K562 (cell line): ENCODE data around the gene ODAD4. TPM values are rescaled to one million over a fixed set of nuclear protein-coding genes. Genes with fewer than 3 reads are reported as not detected.

Experiments
- ATAC-seq: fragments of 200-7000 bp; cut with Tn5 transposase; 3 replicates; pipeline ENCODE4 v1.9.1; 2020; ENCODE audit warnings: moderate library complexity
- BruUV-seq: library from RNA; stranded (reverse); fragments of 400-500 nt; replicated peaks from 2 replicates; lab custom pipeline; 2021; lab: Mats Ljungman, UMichigan
- CTCF ChIA-PET: fragments of 300-600 bp; formaldehyde crosslinking; extraction: SDS; loops from one replicate; lab custom pipeline; 2021; ENCODE audit warnings: low intra/inter-chr PET ratio; lab: Yijun Ruan, JAX
- POLR2A ChIA-PET: fragments of 300-600, 350-650 bp; sonication (Branson Sonifier 250); formaldehyde crosslinking; extraction: SDS; loops from one replicate; lab custom pipeline; 2021; ENCODE audit warnings: antibody characterized with exemption, inconsistent platforms; lab: Yijun Ruan, JAX
- DNase-seq, 4 experiments: peaks; one replicate each; pipeline versions ENCODE4 v3.0.0 to v3.0.0-alpha.2; 2011 to 2018; ENCODE audit warnings: low spot score in 3 of 4, mixed read lengths in 3 of 4; ENCODE audit errors: extremely low read depth in 1 of 4
- FAIRE-seq: peaks from 2 replicates; lab custom pipeline; 2011; peaks lifted over from hg19 to GRCh38; lab: Jason Lieb, UNC
- H2AFZ ChIP-seq: 2 replicates; pipeline ENCODE4 v1.6.0; 2011; ENCODE audit warnings: low read depth, low read length, control low read depth, inconsistent platforms
- H3K27ac ChIP-seq: fragments of 200-600 bp; 3 replicates; pipeline ENCODE4 v1.8.0; 2011; ENCODE audit warnings: low read depth, mild to moderate bottlenecking, control low read depth, inconsistent platforms, low read length, moderate library complexity, mixed read lengths; ENCODE audit errors: extremely low read depth
- H3K27me3 ChIP-seq, 2 experiments: fragments of 300-600 bp in 1 of 2; 2 replicates in 1 of 2; 3 replicates in 1 of 2; pipeline versions ENCODE4 v1.6.0 to v1.8.0; 2011; ENCODE audit warnings: inconsistent platforms in 2 of 2, low read length in 2 of 2, mild to moderate bottlenecking in 1 of 2, mixed read lengths in 1 of 2, moderate library complexity in 1 of 2; ENCODE audit not compliant: control insufficient read depth in 2 of 2, insufficient read depth in 2 of 2
- H3K36me3 ChIP-seq: fragments of 300-600 bp; 3 replicates; pipeline ENCODE4 v1.8.0; 2011; ENCODE audit warnings: mild to moderate bottlenecking, low read length, inconsistent platforms; ENCODE audit not compliant: control insufficient read depth, insufficient read depth
- H3K4me1 ChIP-seq, 2 experiments: fragments of 200-600 bp in 1 of 2; replicated peaks in 1 of 2; 2 replicates in 1 of 2; 3 replicates in 1 of 2; pipeline versions ENCODE4 v1.5.1 to v1.8.0; 2011; ENCODE audit warnings: inconsistent platforms in 2 of 2, low read length in 2 of 2, mild to moderate bottlenecking in 1 of 2, mixed read lengths in 1 of 2, moderate library complexity in 1 of 2; ENCODE audit not compliant: control insufficient read depth in 2 of 2, insufficient read depth in 2 of 2
- H3K4me2 ChIP-seq: 2 replicates; pipeline ENCODE4 v1.6.1; 2011; ENCODE audit warnings: low read length, control low read depth, inconsistent platforms, mixed read lengths; ENCODE audit not compliant: insufficient read depth
- H3K4me3 ChIP-seq: fragments of 200-600 bp; sonication (generic), shearing (Covaris generic); 2 replicates; pipeline ENCODE4 v1.5.1; 2016; ENCODE audit warnings: control low read depth, inconsistent platforms
- H3K79me2 ChIP-seq: fragments of 200-600 bp; 3 replicates; pipeline ENCODE4 v1.8.0; 2011; ENCODE audit warnings: low read length, inconsistent platforms; ENCODE audit not compliant: control insufficient read depth, insufficient read depth
- H3K9ac ChIP-seq, 2 experiments: 2 replicates each; pipeline versions ENCODE4 v1.6.0 to v1.6.1; 2011; ENCODE audit warnings: low read depth in 2 of 2, low read length in 2 of 2, control low read depth in 1 of 2, inconsistent platforms in 1 of 2, mild to moderate bottlenecking in 1 of 2, mixed read lengths in 1 of 2; ENCODE audit not compliant: insufficient read depth in 1 of 2
- H3K9me1 ChIP-seq: one replicate; pipeline ENCODE4 v1.6.0; 2011; ENCODE audit warnings: inconsistent platforms, mild to moderate bottlenecking, low read length, moderate library complexity; ENCODE audit not compliant: control insufficient read depth, insufficient read depth
- H3K9me3 ChIP-seq: replicated peaks from 2 replicates; pipeline ENCODE4 v1.5.1; 2011; ENCODE audit warnings: low read depth, low read length, inconsistent platforms; ENCODE audit not compliant: control insufficient read depth, insufficient read depth
- H4K20me1 ChIP-seq: replicated peaks from 2 replicates; pipeline ENCODE4 v1.6.1; 2011; ENCODE audit warnings: low read length, inconsistent platforms, mixed read lengths; ENCODE audit not compliant: control insufficient read depth, insufficient read depth
- PHF8 ChIP-seq: fragments of 200-600 bp; sonication (generic); IDR thresholded peaks from 2 replicates; pipeline ENCODE4 v1.6.1; 2012; ENCODE audit warnings: mixed run types, mild to moderate bottlenecking, inconsistent platforms, low read length, moderate library complexity, borderline replicate concordance
- POLR2AphosphoS5 ChIP-seq: IDR thresholded peaks from 2 replicates; pipeline ENCODE4 v1.6.1; 2011; ENCODE audit warnings: mild to moderate bottlenecking, low read depth, low read length, moderate library complexity; ENCODE audit not compliant: control insufficient read depth, insufficient read depth
- RFX1 ChIP-seq: fragments of 450-650 bp; IDR thresholded peaks from 2 replicates; pipeline ENCODE4 v1.6.1; 2016; ENCODE audit warnings: mild to moderate bottlenecking, moderate library complexity
- STAG1 ChIP-seq: sonication (generic); formaldehyde crosslinking; IDR thresholded peaks from 2 replicates; pipeline ENCODE4 v1.5.0; 2020; ENCODE audit warnings: missing genetic modification reagents, borderline replicate concordance
- TAL1 ChIP-seq: fragments of 450-650 bp; IDR thresholded peaks from 2 replicates; pipeline ENCODE4 v1.6.1; 2016; ENCODE audit warnings: mild to moderate bottlenecking
- TCF7L2 ChIP-seq: fragments of 150-350 bp; IDR thresholded peaks from 2 replicates; pipeline ENCODE4 v1.6.1; 2016; ENCODE audit warnings: low read depth, mild to moderate bottlenecking, low read length, moderate library complexity
- XRCC4 ChIP-seq: IDR thresholded peaks from one replicate; pipeline ENCODE4 v1.6.1; 2011; ENCODE audit not compliant: insufficient read depth, insufficient read length; ENCODE audit errors: extremely low read depth
- WGBS: fragments of 100-300 bp; shearing (Covaris generic); methylation state at CpG from one replicate; pipeline ENCODE4 v1.1.6; 2016; ENCODE audit warnings: low coverage, mixed read lengths; ENCODE audit not compliant: insufficient coverage; ENCODE audit errors: missing lambda C conversion rate; 5-methylcytosine and 5-hydroxymethylcytosine counted together
- in situ Hi-C: fragments of 300-500 bp; cut with MboI; formaldehyde crosslinking; loops from 4 replicates; pipeline ENCODE4 v1.15.0; 2018; ENCODE audit warnings: inconsistent platforms, mixed read lengths
- intact Hi-C: fragments of 100-400 bp; cut with micrococcal nuclease; formaldehyde crosslinking; loops from 2 replicates; pipeline ENCODE4 v1.14.2; 2022
- polyA plus RNA-seq, 8 experiments: library from polyadenylated mRNA; depleted of rRNA in 4 of 8; stranded (reverse) in 5 of 8; unstranded in 3 of 8; fragments of >200 nt; fragmentation: Nextera tagmentation in 2 of 8; fragmentation: Illumina TruSeq in 1 of 8; extraction: Ambion mirVana in 2 of 8; extraction: Trizol in 1 of 8; gene quantifications; 2 replicates each; pipeline versions ENCODE4 v1.2.1 to v1.2.3, GENCODE V29; 2011 to 2014; ENCODE audit warnings: inconsistent platforms in 1 of 8, missing spikeins in 1 of 8
- total RNA-seq, 7 experiments: library from RNA; depleted of rRNA in 6 of 7; stranded (reverse); fragments of >200 nt in 6 of 7; fragmentation: Illumina TruSeq in 2 of 7; extraction: Trizol in 2 of 7; gene quantifications; 2 replicates each; pipeline versions ENCODE4 v1.2.1 to v1.2.3, GENCODE V29; 2011 to 2021; ENCODE audit warnings: low replicate concordance in 1 of 7
- TF ChIP-seq, protein P1 (sequence below): IDR thresholded peaks from 3 replicates; pipeline ENCODE4 v1.6.1; 2011; ENCODE audit warnings: borderline replicate concordance, mild to moderate bottlenecking, moderate library complexity; ENCODE audit not compliant: insufficient read length; ENCODE audit errors: extremely low read depth
- TF ChIP-seq, protein P2 (sequence below): fragments of 250-450 bp; sonication (Bioruptor Pico); IDR thresholded peaks from 2 replicates; pipeline ENCODE4 v1.8.0; 2022; ENCODE audit warnings: moderate library complexity, mild to moderate bottlenecking, inconsistent platforms

Gene ODAD4
- total and polyA plus RNA-seq, 9 of the 15 experiments (the other 6 are each of a cell fraction or from before 2014, with no cell fraction given): 0.09 to 0.98 (median 0.51) TPM

DNA sequence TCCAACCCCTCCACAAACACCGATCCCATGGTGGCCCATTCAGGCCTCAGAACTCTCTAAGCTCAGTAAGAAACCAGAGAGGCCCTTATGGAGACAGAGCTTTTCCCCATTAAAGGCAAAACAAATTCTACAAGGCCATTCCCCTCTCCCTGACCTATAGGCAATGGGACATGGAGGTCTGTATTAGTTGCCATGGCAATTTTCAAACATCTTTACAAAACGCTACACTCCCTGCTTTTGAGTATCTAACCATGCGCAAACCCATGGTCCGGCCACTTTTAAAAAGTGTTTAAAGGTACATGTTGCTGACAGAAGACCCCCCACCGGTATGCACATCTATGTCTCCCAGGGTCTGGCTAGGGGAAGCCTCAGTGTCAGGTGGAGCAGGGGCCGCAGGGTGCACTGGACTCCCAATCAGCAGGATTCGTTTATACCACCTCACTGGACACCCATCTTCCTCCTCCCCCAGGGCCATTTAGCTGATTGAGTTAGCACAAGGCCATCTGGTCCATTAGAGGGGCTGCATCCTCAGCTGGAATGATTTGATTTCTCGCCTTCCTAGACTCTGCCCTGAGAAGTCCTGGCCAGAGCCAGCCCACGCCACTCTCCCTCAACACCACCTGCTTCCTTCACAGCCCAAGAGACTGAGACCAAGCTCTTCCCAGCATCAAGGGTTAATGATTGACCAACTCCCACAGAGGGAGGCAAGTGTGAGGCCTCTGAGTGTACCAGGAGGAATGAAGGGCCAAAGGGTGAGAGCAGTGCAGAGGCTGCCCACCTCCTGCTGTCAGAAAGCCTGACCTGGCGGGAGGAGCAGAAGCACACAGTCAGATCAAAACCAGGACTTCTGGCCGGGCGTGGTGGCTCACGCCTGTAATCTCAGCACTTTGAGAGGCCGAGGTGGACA, 22.5 kb upstream of the ODAD4 start:
- 0 out of 2 replicates have a peak, but pooled peaks have one; percentile 5 for TF ChIP-seq POLR2AphosphoS5
- no peak for TF ChIP-seq STAG1 (CRISPR knock-in tag)
- peak; percentile 44 for TF ChIP-seq RFX1
- FAIRE-seq: no peak
- no TSS peak for BruUV-seq
- no peak for DNase-seq
- no peak overlapping the region for H2AFZ ChIP-seq
- no peak overlapping the region for H3K4me2 ChIP-seq
- peaks cover 97% of the 10 kb centered on the region for H3K36me3 ChIP-seq
- no peak; the same call in 2 of the 3 replicates for ATAC-seq
- no peaks in the 10 kb centered on the region for H3K27me3 ChIP-seq
- ChIA-PET POLR2A (interaction anchor here (2.8 to 3.5 kb wide), 2 partner anchors 9 to 11 kb away, joined by 11 to 18 read pairs; partner anchors contain the start of gene ACLY), CTCF (no interaction called here)
- no peaks in the 10 kb centered on the region for H3K9me3 ChIP-seq
- H3K4me1 ChIP-seq: no peaks in the 10 kb centered on the region; a peak in 1 of 5 replicates
- H3K9ac ChIP-seq: no peak overlapping the region
- peaks cover 10% of the 10 kb centered on the region; the same call in 1 of the 2 replicates for H4K20me1 ChIP-seq
- intact Hi-C loops: no loop called here
- H3K9me1 ChIP-seq: peaks cover 3% of the 10 kb centered on the region
- peaks cover 9% of the 10 kb centered on the region for H3K79me2 ChIP-seq
- 88% methylated on average over 13 of the region's 14 CpGs for WGBS
- no peak overlapping the region for H3K27ac ChIP-seq
- in situ Hi-C loops: no loop called here
- no peak overlapping the region for H3K4me3 ChIP-seq

DNA sequence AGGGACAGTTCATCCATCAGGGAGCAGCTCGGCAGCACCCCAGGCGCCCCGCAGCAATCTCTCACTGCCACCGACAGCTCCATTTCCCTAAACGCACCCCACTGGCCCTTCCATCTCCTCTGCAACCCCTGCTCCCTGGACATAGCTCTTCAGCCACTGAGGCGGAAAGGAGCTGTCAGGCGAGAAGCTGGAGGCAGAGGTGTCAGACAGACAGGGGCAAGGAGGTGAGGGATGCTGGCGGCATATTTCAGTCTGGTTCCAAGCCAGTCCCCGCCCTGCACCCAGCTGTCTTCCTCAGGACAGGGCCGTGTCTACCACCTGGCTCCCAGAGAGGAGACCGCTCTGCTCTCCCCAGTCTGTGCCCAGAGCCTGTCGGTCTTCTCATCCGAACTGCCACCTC, 21.3 kb upstream of the ODAD4 start:
- no peak overlapping the region for H3K4me2 ChIP-seq
- ChIA-PET CTCF (no interaction called here), POLR2A (interaction anchor here (0.7 to 3.5 kb wide), 4 partner anchors 10 to 183 kb away, joined by 4 to 18 read pairs (median 8); partner anchors contain the start of gene ACLY)
- no TSS peak for BruUV-seq
- in situ Hi-C loops: no loop called here
- no peak overlapping the region for H2AFZ ChIP-seq
- peaks cover 10% of the 10 kb centered on the region for H3K9me1 ChIP-seq
- no peak overlapping the region for H3K4me3 ChIP-seq
- no peak for DNase-seq
- peaks cover 21% of the 10 kb centered on the region for H3K79me2 ChIP-seq
- no peaks in the 10 kb centered on the region for H3K9me3 ChIP-seq
- WGBS: 90% methylated on average over 12 of the region's 13 CpGs
- FAIRE-seq: no peak
- H3K27me3 ChIP-seq: no peaks in the 10 kb centered on the region
- no peak for ATAC-seq
- peaks cover 17% of the 10 kb centered on the region for H4K20me1 ChIP-seq
- intact Hi-C loops: no loop called here
- peaks cover 100% of the 10 kb centered on the region for H3K36me3 ChIP-seq
- H3K9ac ChIP-seq: no peak overlapping the region; a peak in 1 of 4 replicates
- H3K4me1 ChIP-seq: peaks cover 0 to 4% of the 10 kb centered on the region in 2 experiments; a peak in 4 of 5 replicates
- H3K27ac ChIP-seq: no peak overlapping the region
- TF ChIP-seq, protein P1, sequence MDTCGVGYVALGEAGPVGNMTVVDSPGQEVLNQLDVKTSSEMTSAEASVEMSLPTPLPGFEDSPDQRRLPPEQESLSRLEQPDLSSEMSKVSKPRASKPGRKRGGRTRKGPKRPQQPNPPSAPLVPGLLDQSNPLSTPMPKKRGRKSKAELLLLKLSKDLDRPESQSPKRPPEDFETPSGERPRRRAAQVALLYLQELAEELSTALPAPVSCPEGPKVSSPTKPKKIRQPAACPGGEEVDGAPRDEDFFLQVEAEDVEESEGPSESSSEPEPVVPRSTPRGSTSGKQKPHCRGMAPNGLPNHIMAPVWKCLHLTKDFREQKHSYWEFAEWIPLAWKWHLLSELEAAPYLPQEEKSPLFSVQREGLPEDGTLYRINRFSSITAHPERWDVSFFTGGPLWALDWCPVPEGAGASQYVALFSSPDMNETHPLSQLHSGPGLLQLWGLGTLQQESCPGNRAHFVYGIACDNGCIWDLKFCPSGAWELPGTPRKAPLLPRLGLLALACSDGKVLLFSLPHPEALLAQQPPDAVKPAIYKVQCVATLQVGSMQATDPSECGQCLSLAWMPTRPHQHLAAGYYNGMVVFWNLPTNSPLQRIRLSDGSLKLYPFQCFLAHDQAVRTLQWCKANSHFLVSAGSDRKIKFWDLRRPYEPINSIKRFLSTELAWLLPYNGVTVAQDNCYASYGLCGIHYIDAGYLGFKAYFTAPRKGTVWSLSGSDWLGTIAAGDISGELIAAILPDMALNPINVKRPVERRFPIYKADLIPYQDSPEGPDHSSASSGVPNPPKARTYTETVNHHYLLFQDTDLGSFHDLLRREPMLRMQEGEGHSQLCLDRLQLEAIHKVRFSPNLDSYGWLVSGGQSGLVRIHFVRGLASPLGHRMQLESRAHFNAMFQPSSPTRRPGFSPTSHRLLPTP: no peak
- TF ChIP-seq XRCC4 (no peak), TCF7L2 (no peak), TAL1 (no peak), PHF8 (no peak)
- TF ChIP-seq, protein P2, sequence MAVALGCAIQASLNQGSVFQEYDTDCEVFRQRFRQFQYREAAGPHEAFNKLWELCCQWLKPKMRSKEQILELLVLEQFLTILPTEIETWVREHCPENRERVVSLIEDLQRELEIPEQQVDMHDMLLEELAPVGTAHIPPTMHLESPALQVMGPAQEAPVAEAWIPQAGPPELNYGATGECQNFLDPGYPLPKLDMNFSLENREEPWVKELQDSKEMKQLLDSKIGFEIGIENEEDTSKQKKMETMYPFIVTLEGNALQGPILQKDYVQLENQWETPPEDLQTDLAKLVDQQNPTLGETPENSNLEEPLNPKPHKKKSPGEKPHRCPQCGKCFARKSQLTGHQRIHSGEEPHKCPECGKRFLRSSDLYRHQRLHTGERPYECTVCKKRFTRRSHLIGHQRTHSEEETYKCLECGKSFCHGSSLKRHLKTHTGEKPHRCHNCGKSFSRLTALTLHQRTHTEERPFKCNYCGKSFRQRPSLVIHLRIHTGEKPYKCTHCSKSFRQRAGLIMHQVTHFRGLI (CRISPR knock-in tag): no peak
